Measurements from ENCODE around the gene TAGLN. TPM values are rescaled to one million over a fixed set of nuclear protein-coding genes. Genes with fewer than 3 reads are reported as not detected.
"Not testable (repeated sequence)": the region's sequence is repeated elsewhere in the genome, so short reads cannot be mapped to it uniquely, and the experiment has no call there.

TAGLN gene
- total and polyA plus RNA-seq, 8 donors, result 24.1 to 430 (median 75.7) TPM

GRCh38 chr11:117205211-117205818 is 6.1 kb downstream of the TAGLN start:
- intact Hi-C loops (cut with DNase I), result loop anchor here in 2 of 3 donors (5.0 kb wide), 1 partner anchor 73 kb away; no protein-coding TSS in a partner anchor
- H3K4me3 ChIP-seq, result no peak overlapping the region

DNA sequence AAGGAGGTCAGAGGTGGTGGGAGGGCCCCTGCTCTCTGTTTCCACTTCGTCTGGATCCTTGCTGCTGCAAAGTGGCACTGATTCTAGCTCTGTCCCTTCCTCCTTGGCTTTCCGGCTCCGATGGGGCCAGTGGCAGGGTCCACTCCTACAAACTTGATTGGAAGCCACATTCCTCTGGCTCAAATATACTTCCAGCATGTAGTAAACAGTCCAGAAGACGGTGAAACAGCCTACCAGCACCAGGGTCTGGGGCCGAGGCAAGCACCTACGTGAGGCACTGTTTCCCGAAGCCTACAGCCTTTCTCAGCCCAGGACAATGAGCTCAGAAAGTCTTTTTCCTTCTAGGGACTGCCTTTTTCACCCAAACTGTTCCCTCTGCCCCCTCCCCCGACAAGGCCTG is 6.9 kb downstream of the TAGLN start:
- H3K27ac ChIP-seq, H3K36me3 ChIP-seq, ATAC-seq, H3K27me3 ChIP-seq, H3K4me3 ChIP-seq, H3K9me3 ChIP-seq, FAIRE-seq, H3K4me1 ChIP-seq: not testable (repeated sequence)
- intact Hi-C loops (cut with DNase I), result loop anchor here in 2 of 3 donors (5.0 kb wide), 1 partner anchor 74 kb away; no protein-coding TSS in a partner anchor
- peak in 1 of 6 donors; percentile 7 for DNase-seq
- WGBS, 2 donors, result 80 to 88% methylated on average over 7 to 8 of the region's 8 CpGs

More at GRCh38 chr11:117205211-117205818, 6.1 kb downstream of the TAGLN start:
- no peaks in the 10 kb centered on the region for H3K27me3 ChIP-seq
- no peak overlapping the region for H3K27ac ChIP-seq
- ATAC-seq (no peak), FAIRE-seq (no peak), DNase-seq (peak in 2 of 6 donors; percentile 14 to 43)
- WGBS, 2 donors, result 79 to 91% methylated on average over 11 of the region's 11 CpGs
- H3K9me3 ChIP-seq, result no peaks in the 10 kb centered on the region
- peaks cover 0 to 6% (median 0%) of the 10 kb centered on the region in 3 donors for H3K36me3 ChIP-seq
- TF ChIP-seq CTCF (IDR thresholded peaks at IDR 0.05), result no peak
- H3K4me1 ChIP-seq, result no peaks in the 10 kb centered on the region

DNA sequence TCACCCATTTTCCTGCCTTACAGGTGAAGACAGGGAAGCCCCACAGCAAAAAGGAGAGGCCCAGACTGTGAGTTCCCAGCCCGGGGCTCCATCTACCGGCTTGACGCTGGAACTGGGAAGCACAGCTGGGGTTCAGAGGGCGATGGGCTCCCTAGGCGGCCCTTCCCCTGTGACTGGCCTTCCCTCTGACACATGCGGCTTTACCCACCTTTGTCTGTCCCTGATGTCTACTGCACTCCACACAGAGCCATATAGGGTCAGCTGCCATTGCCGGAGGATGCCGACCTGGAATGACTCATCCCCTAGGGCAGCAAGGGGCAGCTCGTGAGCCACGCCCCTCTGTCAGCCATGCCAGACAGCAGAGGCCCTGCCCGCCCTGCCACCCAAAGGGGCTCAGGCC is 7.7 kb downstream of the TAGLN start:
- not testable (repeated sequence) for H3K9me3 ChIP-seq, H3K27me3 ChIP-seq, H3K36me3 ChIP-seq, FAIRE-seq, H3K4me1 ChIP-seq, H3K4me3 ChIP-seq, H3K27ac ChIP-seq
- peak in 3 of 4 donors; percentile 21 to 63 (median 45) for ATAC-seq
- DNase-seq, result peak in 1 of 6 donors; percentile 31
- intact Hi-C loops (cut with DNase I), result loop anchor here in 2 of 3 donors (5.0 kb wide), 1 partner anchor 75 kb away; no protein-coding TSS in a partner anchor
- 65 to 77% methylated on average over 5 to 6 of the region's 11 CpGs for WGBS, 2 donors

DNA sequence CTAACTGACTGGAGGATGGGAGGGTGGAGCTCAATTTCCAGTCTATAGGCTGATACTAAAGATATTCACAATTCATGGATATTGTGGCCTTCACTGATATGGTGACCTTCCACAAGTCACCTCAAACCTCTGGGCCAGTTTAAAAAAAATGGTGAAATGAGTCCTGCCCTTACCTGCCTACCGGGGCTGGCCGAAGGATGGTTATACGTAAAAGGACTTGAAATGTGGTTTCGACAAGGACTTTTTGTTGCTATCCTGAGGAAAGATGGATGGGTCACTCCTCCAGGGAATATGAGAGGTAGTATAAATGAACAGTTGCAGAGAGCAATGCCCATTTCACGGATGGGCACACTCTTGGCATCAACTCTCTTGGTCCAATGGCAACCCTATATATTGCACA is 8.3 kb downstream of the TAGLN start:
- DNase-seq, H3K27me3 ChIP-seq, H3K36me3 ChIP-seq, H3K9me3 ChIP-seq, H3K4me3 ChIP-seq, H3K27ac ChIP-seq, ATAC-seq, FAIRE-seq, H3K4me1 ChIP-seq: not testable (repeated sequence)
- 85 to 93% methylated on average over 5 of the region's 5 CpGs for WGBS, 2 donors
- intact Hi-C loops (cut with DNase I), result loop anchor here in 2 of 3 donors (5.0 kb wide), 1 partner anchor 75 kb away; no protein-coding TSS in a partner anchor

DNA sequence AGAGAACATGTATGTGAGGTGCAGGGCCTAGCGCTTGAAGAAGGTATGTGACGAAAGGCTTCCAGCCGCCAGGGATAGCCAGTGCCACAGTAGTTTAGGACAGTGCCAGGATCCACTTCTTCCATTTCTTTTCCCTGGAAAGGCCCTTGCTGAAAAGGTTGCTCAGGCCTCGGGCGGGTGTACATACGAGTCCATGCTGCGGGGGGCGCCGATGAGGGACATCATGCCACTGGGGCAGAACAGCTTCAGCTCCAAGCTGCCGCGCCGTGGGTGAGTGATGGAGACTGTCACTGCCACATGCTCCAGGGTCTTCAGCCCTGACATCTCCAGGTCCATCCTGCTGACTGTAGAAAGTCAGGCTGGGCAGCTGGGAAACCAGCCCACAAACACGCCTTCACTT is 9.5 kb downstream of the TAGLN start:
- H3K9me3 ChIP-seq, H3K36me3 ChIP-seq, H3K27me3 ChIP-seq, H3K4me1 ChIP-seq, H3K4me3 ChIP-seq, FAIRE-seq, H3K27ac ChIP-seq, ATAC-seq: not testable (repeated sequence)
- peak in 1 of 6 donors; percentile 52 for DNase-seq
- intact Hi-C loops (cut with DNase I), result loop anchor here in 2 of 3 donors (5.0 kb wide), 1 partner anchor 76 kb away; no protein-coding TSS in a partner anchor
- 83 to 86% methylated on average over 9 of the region's 13 CpGs for WGBS, 2 donors

DNA sequence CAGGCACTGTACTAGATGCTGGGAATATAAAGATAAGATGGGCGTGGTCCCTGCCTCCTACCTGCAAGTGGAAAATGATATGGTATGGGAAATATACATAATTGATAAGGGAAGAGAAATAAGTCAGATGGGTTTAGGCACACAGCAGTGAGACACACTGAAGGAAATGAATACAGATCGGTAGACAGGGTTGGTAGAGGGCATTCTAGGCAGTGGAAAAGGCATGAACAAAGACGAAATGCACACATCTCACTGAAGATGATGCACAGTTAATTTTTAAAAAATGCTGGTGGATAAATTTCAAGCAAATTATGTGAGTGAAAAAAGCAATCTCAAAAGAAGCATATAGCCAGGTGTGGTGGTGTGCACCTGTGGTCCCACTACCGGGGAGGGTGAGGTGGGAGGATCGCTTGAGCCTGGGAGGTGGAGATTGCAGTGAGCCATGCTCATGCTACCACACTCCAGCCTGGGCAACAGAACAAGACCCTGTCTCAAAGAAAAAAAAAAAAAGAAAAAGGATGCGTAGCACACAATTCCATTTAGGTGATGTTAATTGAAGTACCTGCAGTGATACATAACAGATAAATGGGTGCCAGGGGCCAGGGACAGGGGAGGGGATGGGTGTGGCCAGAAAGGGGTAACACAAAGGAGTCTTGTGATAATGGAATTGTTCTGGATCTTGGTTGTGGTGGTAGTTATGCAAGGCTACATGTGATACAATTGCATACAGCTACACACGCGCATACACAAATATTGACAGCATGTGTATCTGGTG is 10.4 kb downstream of the TAGLN start:
- not testable (repeated sequence) for H3K9me3 ChIP-seq, H3K27me3 ChIP-seq, DNase-seq, H3K27ac ChIP-seq, H3K4me1 ChIP-seq, H3K36me3 ChIP-seq, ATAC-seq, H3K4me3 ChIP-seq, FAIRE-seq
- intact Hi-C loops (cut with DNase I), result loop anchor here in 2 of 3 donors (5.0 kb wide), 1 partner anchor 77 kb away; no protein-coding TSS in a partner anchor
- WGBS, 2 donors, result 86 to 89% methylated on average over 7 to 8 of the region's 8 CpGs

GRCh38 chr11:117210620-117211019 is 11.4 kb downstream of the TAGLN start:
- FAIRE-seq (no peak), DNase-seq (no peak), ATAC-seq (no peak)
- H3K27me3 ChIP-seq, result no peaks in the 10 kb centered on the region
- H3K27ac ChIP-seq, result no peak overlapping the region
- intact Hi-C loops (cut with DNase I), result no loop called here
- no peaks in the 10 kb centered on the region for H3K9me3 ChIP-seq
- no peaks in the 10 kb centered on the region for H3K36me3 ChIP-seq
- no peak overlapping the region for H3K4me3 ChIP-seq
- 96 to 97% methylated on average over 3 of the region's 3 CpGs for WGBS, 2 donors
- H3K4me1 ChIP-seq, result no peaks in the 10 kb centered on the region
- TF ChIP-seq CTCF (IDR thresholded peaks at IDR 0.05), result no peak
